Suprapubic skin (tissue), 4 donors: Measurements from ENCODE around the gene PTPRCAP.

Experiments
- CTCF ChIP-seq, 2 donors: fragments of 200-600 bp in 1 of 2; fragments of 450-650 bp in 1 of 2; sonication (generic) in 1 of 2; IDR thresholded peaks; one replicate each; pipeline ENCODE4 v1.5.1; 2016 to 2019; ENCODE audit warnings: antibody characterized with exemption in 2 of 2, mild to moderate bottlenecking in 1 of 2, moderate library complexity in 1 of 2
- EP300 ChIP-seq: sonication (generic); formaldehyde crosslinking; IDR thresholded peaks from one replicate; pipeline ENCODE4 v1.6.1; 2017; ENCODE audit warnings: antibody characterized with exemption
- POLR2A ChIP-seq, 2 donors: fragments of 450-650 bp; IDR thresholded peaks; one replicate each; pipeline ENCODE4 v1.6.1; 2017; ENCODE audit warnings: antibody characterized with exemption in 2 of 2, mild to moderate bottlenecking in 2 of 2, moderate library complexity in 2 of 2
- POLR2AphosphoS5 ChIP-seq, 3 donors: sonication (generic); formaldehyde crosslinking; IDR thresholded peaks; one replicate each; pipeline ENCODE4 v1.6.1; 2017; ENCODE audit warnings: antibody characterized with exemption in 3 of 3

DNA sequence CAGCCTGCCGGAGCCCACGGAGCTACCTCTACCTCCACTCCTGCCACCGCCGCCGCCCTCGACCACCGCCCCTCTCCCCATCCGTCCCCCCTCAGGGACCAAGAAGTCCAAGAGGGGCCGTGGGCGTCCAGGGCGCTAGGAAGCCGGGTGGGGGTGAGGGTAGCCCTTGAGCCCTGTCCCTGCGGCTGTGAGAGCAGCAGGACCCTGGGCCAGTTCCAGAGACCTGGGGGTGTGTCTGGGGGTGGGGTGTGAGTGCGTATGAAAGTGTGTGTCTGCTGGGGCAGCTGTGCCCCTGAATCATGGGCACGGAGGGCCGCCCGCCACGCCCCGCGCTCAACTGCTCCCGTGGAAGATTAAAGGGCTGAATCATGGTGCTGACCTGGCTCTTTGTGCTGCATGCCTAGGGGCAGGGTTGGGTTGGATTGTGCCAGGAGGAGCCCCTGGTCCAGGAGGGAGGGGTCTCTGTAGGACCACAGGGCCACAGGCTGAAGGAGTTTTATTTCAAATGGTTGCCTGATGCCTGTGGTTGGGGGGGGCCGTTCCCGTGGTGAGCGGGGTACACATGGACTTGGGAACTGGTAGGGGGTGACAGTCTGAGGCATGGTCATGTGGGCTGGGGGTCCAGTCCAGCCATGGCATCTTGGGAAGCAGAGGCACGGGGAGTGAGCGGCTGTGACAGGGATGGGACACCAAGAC lies 2.3 kb downstream of the PTPRCAP start:
- TF ChIP-seq CTCF (IDR thresholded peaks at IDR 0.05) (no peak), EP300 (no peak), POLR2A (IDR thresholded peaks at IDR 0.05) (no peak), POLR2AphosphoS5 (IDR thresholded peaks at IDR 0.05) (no peak)
